NCI-H524 treated with DMSO at 0.1 percent for 48 hours (cell line): Measurements from ENCODE around the gene IGF2R.
"Not testable (repeated sequence)": the region's sequence is repeated elsewhere in the genome, so short reads cannot be mapped to it uniquely, and the experiment has no call there.

ENCODE experiments used
- DNase-seq: peaks from one replicate; lab custom pipeline; 2025; lab: John Stamatoyannopoulos, UW

Gene IGF2R

DNA sequence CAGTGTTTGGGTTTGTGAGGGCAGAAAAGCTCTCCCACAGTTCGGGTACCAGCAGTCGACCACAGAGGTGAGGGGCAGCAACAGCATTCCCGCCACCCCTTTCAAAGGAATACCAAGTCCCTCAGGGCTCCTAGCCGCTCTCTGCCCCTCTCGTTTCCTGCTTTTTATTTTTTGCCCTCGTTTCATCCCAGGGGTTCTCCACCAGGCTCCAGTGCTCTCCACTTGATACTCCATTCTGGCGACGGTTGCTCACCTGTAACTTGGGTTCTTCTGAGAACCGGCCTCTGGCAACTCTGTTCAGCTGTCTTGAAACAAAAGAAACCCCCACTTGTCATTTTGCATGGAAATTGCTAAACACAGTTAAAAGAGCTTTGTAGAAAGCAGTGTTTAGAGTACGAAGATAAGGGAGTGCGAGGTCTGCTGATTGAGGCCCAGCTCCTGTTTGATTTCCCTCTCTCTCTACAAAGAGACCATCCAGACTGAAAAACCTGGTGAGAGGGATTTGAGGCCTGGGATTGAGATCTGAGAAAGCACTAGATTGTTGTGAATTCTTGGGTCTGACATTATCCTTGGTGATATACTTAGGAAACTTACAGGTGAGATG lies 28.7 kb downstream of the IGF2R start:
- DNase-seq = no peak

DNA sequence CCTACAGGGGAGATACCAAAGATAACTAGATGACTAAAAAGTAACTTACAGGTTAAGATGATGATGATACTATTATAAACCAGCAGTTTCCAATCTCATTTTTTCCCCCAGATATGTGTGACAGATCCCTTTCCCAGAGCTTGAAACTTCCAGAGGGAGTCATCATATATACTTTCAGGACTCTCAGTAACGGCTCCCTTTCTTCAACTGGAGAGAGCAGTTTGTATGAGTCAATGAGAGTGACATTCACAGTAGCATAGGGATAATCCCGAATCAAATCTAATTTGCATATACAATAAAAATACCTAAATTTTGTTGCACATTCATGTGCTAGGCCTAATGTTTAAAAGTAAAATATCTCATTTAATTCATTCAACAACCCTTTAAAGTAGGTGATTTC lies 29.7 kb downstream of the IGF2R start:
- no peak for DNase-seq

DNA sequence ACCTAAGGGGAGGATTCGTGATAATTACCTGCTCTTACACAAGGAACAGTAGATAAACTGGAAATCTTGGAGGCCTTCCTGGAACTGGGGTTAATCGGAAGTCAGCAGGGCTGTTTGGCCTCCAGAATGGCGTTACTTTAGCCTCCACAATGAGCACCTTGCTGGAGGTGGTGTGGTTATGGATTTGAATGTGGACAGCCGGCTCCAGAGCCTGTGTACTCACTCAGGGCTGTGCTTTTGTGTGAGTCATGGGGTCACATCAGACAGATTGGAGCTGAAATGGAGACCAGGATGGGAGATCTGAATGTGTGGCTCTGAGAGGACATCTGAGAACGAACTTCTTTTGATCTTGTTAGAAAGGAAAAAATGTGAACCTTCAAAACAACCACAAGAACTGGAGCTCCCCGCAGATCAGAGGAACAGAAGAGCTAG lies 30.4 kb downstream of the IGF2R start:
- DNase-seq = no peak

DNA sequence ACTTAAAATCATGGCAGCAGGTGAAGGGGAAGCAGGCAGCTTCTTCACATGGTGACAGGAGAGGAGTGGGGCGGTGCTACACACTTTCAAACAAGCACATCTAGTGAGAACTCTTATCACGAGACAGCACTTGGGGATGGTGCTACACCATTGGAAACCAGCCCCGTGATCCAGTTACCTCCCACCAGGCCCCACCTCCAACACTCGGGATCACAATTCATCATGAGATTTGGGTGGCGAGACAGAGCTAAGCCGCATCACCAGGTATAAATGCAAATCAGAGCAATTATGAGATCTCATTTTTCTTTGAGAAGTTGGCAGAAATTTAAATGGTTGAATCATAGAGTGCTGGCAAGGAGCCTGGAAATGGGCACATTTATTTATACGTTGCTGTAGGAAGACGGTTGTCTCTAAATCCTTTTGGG lies 31.4 kb downstream of the IGF2R start:
- DNase-seq = no peak

DNA sequence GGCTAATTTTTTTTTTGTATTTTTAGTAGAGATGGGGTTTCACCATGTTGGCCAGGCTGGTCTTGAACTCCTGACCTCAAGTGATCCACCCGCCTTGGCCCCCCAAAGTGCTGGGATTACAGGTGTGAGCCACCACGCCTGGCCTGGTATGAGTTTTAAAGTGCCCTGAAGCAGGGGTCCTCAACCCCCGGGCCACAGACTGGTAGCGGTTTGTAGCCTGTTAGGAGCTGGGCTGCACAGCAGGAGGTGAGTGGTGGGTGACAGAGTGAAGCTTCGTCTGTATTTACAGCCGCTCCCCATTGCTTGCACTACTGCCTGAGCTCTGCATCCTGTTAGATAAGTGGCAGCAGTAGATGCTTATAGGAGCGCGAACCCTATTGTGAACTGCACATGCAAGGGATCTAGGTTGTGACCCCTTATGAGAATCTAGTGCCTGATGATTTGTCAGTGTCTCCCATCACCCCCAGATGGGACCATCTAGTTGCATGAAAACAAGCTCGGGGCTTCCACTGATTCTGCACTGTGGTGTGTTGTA lies 32.1 kb downstream of the IGF2R start:
- DNase-seq = not testable (repeated sequence)

DNA sequence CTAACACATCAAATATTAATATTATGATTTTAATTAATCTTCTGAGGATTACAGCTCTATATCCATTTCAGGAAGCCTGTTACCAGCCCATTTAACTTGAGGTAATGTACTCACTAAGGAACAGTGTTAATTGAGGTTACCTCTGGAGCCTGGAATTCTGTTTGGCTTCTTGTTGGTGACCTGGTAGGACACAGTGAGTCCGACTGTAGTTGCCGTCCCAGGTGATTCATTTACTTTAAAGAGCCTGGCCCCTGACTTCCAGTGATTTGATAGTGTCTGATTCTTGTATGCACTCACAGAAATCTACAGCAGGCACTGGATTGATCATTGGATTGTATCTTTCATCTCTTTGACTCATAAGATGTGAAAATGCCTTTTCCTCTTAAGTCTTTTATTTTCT lies 34.0 kb downstream of the IGF2R start:
- no peak for DNase-seq

DNA sequence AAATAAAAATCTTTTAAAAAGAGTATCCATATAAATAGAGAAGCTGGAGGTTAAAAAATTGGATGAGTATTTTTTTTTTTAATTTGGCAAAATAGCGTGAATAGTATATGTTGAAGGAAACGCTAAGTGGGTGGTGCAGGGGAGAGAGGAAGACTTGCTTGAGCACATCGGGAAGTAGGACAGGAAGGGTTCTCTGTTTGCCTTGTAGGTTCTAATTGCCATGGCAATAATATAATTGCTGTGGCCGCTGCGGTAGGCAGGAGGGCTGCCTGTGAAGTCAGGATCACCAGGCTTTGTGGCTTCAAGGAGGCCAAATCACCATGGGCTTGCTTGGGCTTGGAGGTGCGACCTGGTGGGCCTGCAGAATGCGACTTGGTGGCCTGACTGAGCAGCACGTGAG lies 35.1 kb downstream of the IGF2R start:
- no peak for DNase-seq

DNA sequence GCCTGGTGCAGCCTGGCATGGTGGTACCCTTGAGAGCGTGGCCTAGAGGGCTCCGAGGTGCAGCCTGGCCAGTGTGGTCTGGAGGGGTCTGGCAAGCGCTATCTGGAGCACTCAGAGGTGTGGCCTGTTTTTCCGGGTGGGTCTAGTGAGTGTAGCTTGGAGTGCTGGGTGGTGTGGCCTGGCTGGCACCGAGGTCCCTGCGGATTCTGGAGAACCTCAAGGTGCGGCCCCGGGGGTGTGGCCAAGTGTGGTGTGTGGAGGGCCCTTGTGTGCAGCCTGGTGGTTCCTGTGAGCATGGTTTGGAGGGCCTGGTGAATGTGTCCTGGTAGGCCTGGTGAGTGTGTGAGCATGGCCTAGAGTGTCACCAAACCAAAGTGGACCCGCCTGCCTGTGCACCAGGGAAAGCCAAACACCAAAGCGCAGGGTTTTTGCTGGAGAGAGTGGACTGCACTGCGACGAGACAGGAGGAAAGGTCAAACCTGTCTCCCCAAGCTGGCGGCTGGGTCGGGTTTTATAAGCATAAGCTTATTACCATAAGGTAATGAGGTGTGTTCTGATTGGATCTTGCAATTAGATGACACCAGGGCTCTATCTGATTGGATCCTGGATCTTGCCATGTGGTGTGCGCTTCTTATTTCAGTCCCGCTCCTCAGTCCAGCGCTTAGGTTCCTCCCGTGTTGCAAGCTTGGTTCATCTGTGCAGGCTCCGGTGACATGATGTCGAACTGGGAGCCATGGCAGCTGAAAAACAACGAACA lies 35.7 kb downstream of the IGF2R start:
- DNase-seq = no peak

DNA sequence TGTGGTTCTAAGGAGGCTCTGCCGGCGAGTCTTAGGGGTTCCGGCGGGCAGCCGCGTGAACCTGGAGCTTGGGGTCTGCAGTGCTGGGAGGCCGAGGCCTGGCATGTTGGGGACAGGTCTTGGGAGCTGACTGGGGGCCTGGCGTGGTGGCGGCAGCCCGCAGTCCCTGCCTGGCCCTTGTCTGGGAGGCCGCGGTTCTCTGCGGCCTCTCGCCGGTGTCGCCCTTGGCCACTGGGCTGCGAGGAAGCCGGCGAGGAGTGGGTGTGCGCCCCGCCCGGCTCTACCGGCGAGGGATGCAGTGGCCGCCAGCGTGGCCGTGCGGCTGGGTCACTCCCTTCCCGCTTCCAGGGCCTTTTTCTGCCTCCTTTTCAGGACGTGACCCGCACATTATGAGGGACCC lies 36.3 kb downstream of the IGF2R start:
- no peak for DNase-seq

DNA sequence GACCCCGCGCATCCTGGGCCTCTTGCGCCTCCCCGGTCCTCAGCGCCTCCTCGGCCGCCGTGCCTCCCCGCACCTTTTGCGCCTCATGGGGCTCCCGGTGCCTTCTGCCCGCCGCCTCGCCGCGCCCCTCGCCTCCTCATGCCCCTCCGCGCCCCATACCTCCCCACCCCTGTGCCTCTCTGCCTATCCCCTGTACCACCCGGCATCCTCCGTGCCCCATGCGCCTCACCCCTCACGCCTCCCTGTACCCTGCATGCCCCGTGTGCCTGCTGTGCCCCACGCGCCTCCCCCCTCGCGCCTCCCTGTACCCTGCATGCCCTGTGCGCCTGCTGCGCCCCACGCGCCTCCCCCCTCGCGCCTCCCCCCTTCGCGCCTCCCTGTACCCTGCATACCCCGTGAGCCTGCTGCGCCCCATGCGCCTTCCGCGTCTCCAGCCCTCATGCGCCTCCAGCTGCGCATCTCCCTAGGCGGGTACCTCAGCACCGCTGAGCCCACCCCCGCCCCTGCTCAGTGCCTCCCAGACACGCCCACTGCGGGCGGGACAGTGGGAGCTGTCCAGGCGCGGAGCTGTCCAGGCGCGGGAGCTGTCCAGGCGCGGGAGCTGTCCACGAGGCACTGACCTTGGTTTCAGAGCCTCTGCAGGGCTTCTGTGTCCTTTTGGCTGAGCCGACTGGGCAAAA lies 37.1 kb downstream of the IGF2R start:
- no peak for DNase-seq

DNA sequence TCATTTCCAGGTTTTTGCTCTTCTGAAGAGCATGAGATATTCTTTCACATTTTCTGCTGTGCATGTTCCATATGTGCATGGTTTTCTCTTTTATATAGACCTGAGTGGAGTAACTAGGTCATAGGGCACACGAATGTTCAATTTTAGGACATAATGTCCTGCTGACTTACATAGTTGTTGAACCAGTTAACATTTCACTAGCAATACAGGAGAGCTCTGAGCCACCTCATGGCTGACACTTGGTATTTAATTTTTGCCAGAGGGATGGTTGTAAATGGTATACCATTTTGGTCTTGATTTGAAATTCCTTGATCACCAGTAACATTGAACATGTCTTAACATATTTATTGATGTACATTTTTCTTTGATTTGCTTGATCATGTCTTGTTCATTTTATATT lies 38.3 kb downstream of the IGF2R start:
- DNase-seq = no peak

DNA sequence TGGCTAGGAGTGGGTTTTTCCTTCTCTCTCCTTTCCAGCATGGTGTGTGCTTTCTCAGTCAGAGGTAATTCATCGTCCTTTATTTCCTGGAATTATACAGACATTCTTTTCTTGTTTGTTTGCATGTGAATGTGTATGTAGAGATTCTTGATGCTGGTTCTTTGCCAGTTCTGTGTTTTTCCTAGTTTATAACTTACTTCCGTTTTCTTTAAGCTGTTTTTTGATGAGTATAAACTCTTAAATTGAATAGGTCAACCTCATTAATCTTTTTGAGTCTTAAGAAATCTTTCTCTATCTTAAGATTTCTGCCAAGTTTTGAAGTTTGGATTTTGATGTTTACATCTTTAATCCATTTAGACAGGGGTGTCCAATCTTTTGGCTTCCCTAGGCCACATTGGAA lies 38.7 kb downstream of the IGF2R start:
- no peak for DNase-seq

DNA sequence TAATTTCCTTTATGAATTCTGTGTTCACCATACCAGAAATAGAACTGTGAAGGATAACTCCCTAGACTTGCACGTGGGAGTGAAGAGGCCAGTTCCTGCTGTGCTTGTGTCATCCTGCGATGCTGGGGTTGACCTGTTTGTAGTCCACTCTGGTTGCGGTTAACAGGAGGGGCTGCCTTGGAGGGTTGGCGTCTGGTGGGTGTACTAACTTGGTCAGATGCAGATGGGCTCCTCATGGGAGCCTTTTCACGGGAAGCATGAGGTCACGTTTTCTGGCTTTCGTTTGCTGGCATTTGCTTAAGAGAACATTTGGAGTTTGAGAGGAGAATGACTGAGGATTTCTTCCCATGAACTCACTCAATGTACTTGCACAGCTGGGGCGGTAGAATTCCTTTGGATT lies 41.2 kb downstream of the IGF2R start:
- no peak for DNase-seq

DNA sequence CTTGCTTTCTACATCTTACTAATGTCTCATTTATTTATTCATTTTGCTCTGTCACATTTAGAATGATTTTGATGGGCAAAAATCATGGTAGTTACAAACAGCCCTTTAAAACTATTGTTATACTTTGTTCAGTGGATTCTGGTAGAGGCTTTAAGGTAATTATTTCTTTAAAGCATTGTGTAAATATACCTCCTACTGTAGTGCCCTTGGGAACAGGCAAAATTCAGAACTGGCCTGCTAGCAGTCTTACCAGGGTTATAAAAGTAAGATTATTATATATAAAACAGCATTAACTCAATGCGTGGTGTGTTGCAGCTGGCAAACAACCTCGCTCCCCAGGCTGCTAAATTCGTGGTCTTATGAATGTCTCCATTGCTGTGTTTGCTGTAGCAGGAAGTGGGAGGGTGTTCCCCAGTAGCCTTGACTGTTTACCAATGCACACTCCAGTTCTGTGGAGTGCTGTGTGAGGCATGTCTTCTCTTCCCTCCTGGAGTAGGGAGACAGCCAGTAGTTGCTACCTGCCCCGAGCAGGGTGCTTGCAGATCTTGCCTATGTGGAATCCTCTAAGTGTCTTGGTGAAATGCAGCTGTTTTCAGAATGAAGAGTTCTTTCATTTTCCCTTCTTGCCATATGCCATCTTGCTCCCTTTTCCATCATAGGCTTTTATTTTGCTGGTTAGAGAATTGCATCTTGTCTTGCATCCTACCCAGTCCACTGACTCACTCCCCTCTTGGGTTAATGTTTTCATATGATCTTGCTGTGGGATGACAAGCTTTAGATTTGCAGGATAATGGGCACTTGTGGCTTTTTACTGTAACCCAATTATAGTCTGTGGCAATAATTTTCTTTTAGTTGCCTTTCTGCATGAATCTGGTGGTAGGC lies 45.3 kb downstream of the IGF2R start:
- DNase-seq = no peak

DNA sequence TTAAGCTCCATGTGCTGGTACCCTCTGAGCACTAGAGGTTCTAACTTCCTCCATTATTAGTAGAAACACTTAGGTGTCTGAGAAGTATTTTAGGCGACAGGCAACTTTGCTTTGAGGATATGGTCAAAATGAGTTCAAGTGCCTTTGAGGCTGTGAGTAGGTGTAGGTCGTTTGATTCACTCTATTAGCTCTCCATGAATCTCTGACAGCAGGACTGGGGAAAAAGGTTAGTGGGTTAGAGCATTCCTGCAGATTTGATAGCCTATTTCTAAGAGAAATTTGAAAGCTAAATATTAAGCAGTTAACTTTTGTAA lies 45.9 kb downstream of the IGF2R start:
- DNase-seq = no peak

DNA sequence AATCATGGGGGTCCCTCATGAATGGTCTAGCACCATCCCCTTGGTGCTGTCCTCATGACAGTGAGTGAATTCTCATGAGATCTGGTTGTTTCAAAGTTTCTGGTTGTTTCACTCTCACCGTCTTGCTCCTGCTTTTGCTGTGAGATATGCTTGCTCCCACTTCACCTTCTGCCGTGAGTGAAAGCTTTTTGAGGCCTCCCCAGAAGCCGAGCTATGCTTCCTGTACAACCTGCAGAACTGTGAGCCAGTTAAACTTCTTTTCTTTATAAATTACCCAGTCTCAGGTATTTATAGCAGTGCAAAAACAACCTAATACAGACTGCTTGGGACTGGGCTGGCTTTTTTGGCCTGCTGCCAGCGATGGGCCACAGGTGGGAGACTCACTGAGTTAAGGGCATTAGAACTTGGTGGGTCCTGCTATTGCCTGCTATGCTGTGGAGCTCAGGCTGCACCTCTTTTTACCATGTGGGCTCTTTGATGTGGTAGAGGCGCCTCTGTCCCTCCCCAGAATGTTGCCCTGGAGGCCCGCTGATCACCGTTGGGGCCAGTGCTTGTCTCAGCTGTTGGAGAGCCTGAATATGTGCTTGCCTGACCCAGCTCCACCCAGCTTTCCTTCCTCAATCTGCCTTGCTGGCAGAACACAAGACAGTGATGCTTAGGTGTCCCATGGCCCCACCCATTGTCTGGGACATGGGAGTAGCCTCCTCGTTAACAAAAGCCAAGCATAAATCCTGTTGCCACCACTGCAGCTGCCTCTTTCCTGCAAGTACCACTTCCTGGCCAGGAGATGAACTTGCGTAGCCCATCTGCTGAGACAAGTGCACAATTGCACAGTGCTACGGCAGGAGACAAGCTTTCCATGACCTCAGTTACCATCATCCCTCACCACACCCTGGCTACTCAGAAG lies 47.1 kb downstream of the IGF2R start:
- no peak for DNase-seq

DNA sequence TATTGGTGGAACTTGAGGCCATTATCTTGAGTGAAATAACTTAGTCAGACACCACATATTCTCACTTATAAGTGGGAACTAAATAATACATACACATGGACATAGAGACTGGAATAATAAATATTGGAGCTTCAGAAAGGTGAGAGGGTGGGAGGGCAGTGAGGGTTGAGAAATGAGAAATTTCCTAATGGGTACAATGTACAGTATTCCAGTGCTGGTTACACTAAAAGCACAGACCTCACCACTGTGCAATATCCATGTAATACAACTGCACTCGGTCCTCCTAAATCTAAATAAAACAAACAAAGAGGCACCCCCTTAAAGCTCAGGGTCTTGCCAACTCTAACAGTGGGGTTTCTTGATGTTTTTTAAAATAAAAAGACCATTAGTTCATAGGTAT lies 53.2 kb downstream of the IGF2R start:
- DNase-seq = no peak

DNA sequence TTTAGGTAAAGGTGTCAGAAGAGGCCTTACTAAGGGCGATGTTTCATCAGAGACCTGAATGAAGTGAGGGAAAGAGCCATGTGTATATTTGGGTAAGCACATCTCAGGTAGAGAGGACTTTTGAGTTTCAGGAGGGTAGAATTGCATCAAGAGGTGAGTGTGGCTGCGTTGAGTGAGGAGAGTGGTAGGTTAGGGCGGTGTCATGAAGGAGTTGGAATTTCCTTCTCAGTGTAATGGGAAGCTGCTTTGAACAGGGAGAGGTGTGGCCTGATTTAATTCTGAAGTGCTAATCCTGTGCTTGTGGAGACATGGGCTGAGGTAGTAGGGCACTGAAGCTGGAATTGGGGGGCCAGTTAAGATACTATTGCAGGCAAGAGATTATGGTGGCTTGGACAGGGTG lies 53.9 kb downstream of the IGF2R start:
- no peak for DNase-seq

DNA sequence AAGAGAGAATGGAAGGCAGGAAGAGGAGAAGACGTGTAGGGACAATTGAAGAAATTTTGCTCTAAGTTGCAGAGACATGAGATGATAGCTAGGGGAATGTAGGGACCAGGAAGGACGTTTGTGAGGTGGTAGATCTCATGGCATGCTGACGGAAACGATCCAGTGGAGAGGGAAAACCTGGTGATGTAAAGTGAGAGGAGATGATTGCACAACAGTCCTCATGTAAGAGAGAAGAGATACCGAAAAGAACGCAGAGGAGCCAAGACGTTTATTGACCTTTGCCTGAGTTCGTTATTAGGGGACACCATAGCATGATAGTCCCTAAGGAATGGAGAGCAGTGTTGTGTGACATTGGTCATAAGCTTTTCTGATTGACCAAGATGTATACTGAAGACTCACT lies 55.3 kb downstream of the IGF2R start:
- no peak for DNase-seq

DNA sequence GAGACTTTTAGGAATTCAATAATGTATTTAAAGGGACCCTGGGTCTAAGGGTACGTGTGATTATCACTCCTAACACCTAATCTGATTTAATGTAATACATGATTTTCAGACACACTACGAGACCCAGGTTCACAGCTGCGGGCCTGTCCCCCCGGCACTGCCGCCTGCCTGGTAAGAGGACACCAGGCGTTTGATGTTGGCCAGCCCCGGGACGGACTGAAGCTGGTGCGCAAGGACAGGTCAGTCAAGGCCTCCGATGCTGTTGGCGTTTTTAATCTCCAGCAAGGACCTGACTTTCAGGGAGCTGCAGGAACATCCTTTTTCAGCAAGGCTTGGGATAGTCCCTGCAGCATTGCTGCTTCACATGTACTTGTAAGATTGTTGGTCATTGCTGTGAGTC lies 58.2 kb downstream of the IGF2R start:
- no peak for DNase-seq

DNA sequence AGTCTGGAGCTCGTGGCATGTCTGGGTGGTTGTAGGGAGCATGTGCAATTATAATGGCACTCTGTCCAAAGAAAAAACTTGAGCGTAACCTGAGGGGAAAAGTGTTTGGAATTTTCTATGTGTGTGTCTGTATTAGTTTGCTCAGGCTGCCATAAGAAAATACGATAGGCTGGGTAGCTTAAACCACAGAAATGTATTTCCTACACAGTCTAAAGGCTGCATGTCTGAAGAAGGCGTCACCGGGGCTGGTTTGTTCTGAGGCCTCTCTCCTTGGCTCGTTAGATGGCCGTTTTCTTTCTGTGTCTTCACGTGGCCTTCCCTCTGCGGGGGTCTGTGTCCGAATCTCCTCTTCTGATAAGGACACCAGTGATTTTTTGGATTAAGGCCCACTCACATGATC lies 59.0 kb downstream of the IGF2R start:
- no peak for DNase-seq
